Mucosa of rectum (tissue), 2 donors: Measurements from ENCODE around the gene CHTF18.
"Not testable (repeated sequence)": the region's sequence is repeated elsewhere in the genome, so short reads cannot be mapped to it uniquely, and the experiment has no call there.

Experiments used
- H3K27ac ChIP-seq, 2 donors: one replicate each; pipeline ENCODE4 v1.7.0; 2013; ENCODE audit warnings: inconsistent platforms in 2 of 2, low read depth in 2 of 2, low read length in 2 of 2
- H3K27me3 ChIP-seq, 2 donors: one replicate each; pipeline ENCODE4 v1.7.0; 2013; ENCODE audit warnings: low read length in 2 of 2; ENCODE audit not compliant: control insufficient read depth in 2 of 2, insufficient read depth in 2 of 2
- H3K36me3 ChIP-seq, 2 donors: one replicate each; pipeline ENCODE4 v1.7.0; 2013; ENCODE audit warnings: low read length in 2 of 2; ENCODE audit not compliant: control insufficient read depth in 2 of 2, insufficient read depth in 2 of 2
- H3K4me1 ChIP-seq, 2 donors: one replicate each; pipeline ENCODE4 v1.7.0; 2013; ENCODE audit warnings: low read length in 2 of 2, mild to moderate bottlenecking in 1 of 2; ENCODE audit not compliant: control insufficient read depth in 2 of 2, insufficient read depth in 2 of 2
- H3K4me3 ChIP-seq, 2 donors: one replicate each; pipeline ENCODE4 v1.7.0; 2013; ENCODE audit warnings: low read length in 2 of 2
- H3K9ac ChIP-seq, 2 donors: one replicate each; pipeline ENCODE4 v1.7.0; 2013; ENCODE audit warnings: low read length in 2 of 2, low read depth in 1 of 2, mild to moderate bottlenecking in 1 of 2
- H3K9me3 ChIP-seq, 2 donors: one replicate each; pipeline ENCODE4 v1.7.0; 2013; ENCODE audit warnings: low read length in 2 of 2; ENCODE audit not compliant: control insufficient read depth in 2 of 2
- donor health status: healthy.
- donor health status: Normal muscosa, but diverticular disease.

Gene CHTF18

GRCh38 chr16:747978-748746 is 40.3 kb upstream of the CHTF18 start:
- H3K4me3 ChIP-seq, result no peak overlapping the region
- no peaks in the 10 kb centered on the region for H3K9me3 ChIP-seq
- H3K4me1 ChIP-seq, result no peaks in the 10 kb centered on the region
- no peak overlapping the region for H3K9ac ChIP-seq
- no peak overlapping the region for H3K27ac ChIP-seq
- H3K27me3 ChIP-seq, result peaks cover 5 to 6% of the 10 kb centered on the region in 2 donors
- no peaks in the 10 kb centered on the region for H3K36me3 ChIP-seq

GRCh38 chr16:749010-749409 is 39.4 kb upstream of the CHTF18 start:
- Histone ChIP-seq H3K36me3 (no peaks in the 10 kb centered on the region), H3K9me3 (no peaks in the 10 kb centered on the region), H3K4me3 (no peak overlapping the region), H3K4me1 (no peaks in the 10 kb centered on the region), H3K27me3 (peaks cover 10% of the 10 kb centered on the region in 2 donors), H3K9ac (no peak overlapping the region), H3K27ac (no peak overlapping the region)

DNA sequence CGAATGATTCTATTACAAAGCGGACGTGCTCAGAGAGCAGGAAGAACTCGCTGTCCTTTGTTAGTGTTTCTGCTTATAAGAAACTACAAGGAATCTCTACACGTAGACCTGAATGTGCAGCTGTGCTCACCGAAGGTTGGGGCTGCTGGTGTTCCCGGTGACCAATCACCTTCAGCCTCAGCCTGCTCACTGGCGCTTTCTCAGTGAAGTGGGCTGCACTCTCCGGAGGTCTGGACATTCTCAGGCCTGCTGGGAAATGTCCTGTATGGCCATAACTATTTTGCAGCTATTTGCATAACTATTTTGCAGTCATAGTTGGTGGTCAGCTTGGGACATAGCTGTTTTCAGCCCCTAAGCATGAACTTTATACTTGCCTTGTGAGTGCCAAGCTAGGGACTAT is 37.9 kb upstream of the CHTF18 start:
- no peaks in the 10 kb centered on the region for H3K36me3 ChIP-seq
- no peaks in the 10 kb centered on the region for H3K4me1 ChIP-seq
- H3K9me3 ChIP-seq, result no peaks in the 10 kb centered on the region
- no peak overlapping the region for H3K4me3 ChIP-seq
- no peak overlapping the region for H3K9ac ChIP-seq
- peaks cover 10 to 12% of the 10 kb centered on the region in 2 donors for H3K27me3 ChIP-seq
- H3K27ac ChIP-seq, result no peak overlapping the region

DNA sequence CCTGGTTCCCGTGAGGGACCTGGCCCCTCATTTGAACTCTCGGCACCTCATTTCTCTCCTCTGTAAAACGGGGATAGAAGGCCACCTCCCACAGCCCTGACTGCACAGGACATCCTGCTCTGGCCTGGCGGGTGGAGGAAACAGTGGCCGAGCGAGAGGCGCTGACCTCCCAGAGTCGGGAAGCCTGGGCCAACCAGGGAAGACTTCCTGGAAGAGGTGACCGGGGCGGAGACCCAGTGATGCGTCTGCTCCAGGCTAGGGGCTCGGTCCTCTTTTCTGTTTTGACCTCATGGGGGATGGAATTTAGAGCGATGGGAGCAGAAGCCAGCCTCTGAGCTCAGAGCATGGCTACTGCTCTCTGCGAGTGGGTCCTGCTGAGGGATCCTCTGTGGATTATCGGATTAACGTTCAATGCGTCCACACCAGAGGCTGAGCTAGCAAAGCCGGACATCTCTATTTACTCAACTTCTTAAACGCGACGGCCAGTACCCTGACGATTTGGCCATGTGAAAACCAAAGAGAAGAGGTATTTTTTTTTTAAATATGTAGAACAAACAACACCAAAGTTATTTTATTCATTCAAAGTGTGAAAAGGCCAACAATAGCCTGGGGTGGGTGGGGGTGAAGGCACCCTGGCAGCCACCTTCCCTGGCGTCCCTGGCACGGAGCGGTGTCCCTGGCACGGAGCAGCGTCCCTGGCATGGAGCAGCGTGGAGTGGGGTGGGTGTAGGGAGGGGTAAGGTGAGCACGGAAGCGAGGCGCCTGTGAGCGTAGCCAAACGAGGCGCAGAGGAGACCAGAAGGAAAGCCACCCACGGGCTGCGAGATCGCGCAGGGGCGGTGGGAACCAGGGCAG is 37.0 kb upstream of the CHTF18 start:
- Histone ChIP-seq H3K4me3 (no peak overlapping the region), H3K36me3 (no peaks in the 10 kb centered on the region), H3K4me1 (no peaks in the 10 kb centered on the region), H3K27ac (no peak overlapping the region), H3K27me3 (peaks cover 10 to 13% of the 10 kb centered on the region in 2 donors), H3K9me3 (no peaks in the 10 kb centered on the region), H3K9ac (no peak overlapping the region)

GRCh38 chr16:752007-752312 is 36.5 kb upstream of the CHTF18 start:
- Histone ChIP-seq H3K4me1 (no peaks in the 10 kb centered on the region), H3K9ac (no peak overlapping the region), H3K9me3 (no peaks in the 10 kb centered on the region), H3K4me3 (no peak overlapping the region), H3K27me3 (peaks cover 10 to 16% of the 10 kb centered on the region in 2 donors), H3K27ac (no peak overlapping the region), H3K36me3 (no peaks in the 10 kb centered on the region)

GRCh38 chr16:754121-754607 is 34.3 kb upstream of the CHTF18 start:
- not testable (repeated sequence) for H3K36me3 ChIP-seq, H3K9me3 ChIP-seq, H3K4me1 ChIP-seq, H3K4me3 ChIP-seq, H3K27ac ChIP-seq, H3K9ac ChIP-seq
- H3K27me3 ChIP-seq, result peaks cover 10 to 16% of the 10 kb centered on the region in 2 donors

- H3K4me1 ChIP-seq, result no peaks in the 10 kb centered on the region
Measured at GRCh38 chr16:754656-755055, 33.8 kb upstream of the CHTF18 start.

GRCh38 chr16:756428-756827 is 32.0 kb upstream of the CHTF18 start:
- no peak overlapping the region for H3K27ac ChIP-seq
- peaks cover 15 to 16% of the 10 kb centered on the region in 2 donors for H3K27me3 ChIP-seq
- H3K9me3 ChIP-seq, result no peaks in the 10 kb centered on the region
- no peak overlapping the region for H3K4me3 ChIP-seq
- no peaks in the 10 kb centered on the region for H3K36me3 ChIP-seq
- no peaks in the 10 kb centered on the region for H3K4me1 ChIP-seq
- H3K9ac ChIP-seq, result no peak overlapping the region

More at GRCh38 chr16:754656-755055, 33.8 kb upstream of the CHTF18 start:
- no peaks in the 10 kb centered on the region for H3K36me3 ChIP-seq
- peaks cover 10 to 16% of the 10 kb centered on the region in 2 donors for H3K27me3 ChIP-seq
- no peak overlapping the region for H3K4me3 ChIP-seq
- H3K9me3 ChIP-seq, result no peaks in the 10 kb centered on the region
- no peak overlapping the region for H3K9ac ChIP-seq
- no peak overlapping the region for H3K27ac ChIP-seq

DNA sequence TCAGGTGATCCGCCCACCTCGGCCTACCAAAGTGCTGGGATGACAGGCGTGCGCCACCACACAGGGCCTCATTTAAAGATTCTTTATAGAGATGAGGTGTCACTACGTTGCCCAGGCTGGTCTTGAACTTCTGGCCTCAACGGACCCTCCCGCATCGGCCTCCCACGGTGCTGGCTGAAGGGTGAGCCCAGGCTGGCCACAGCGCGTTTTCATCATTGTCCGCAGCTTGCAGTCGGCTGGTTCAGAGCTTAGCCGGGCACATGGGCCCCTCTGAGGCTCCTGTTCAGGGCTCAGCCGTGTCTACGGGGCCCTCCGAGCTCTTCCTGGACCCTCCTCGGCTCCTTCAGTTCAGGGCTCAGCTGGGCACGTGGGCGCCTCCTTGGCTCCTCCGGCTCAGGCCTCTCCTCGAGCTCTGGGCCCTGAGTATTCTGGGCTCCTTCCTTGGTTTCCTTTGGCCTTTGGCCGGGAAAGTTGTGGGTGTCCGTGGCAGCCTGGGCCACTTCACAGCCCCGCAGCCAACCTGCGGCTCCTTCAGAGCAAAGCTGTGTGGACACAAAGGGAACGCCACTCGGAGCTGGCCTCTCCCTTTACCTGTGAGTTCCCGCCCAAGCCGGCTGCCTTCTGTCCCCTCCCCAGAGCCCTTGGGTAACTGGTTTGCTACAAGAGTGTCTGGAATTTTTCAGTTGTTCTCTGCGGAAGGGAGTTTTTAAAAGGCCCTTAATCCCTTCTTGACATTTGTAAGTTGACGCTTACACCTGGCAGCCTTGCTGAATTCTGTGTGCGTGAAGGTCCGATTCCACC is 29.1 kb upstream of the CHTF18 start:
- H3K4me1 ChIP-seq, result no peaks in the 10 kb centered on the region
- no peak overlapping the region for H3K4me3 ChIP-seq
- H3K36me3 ChIP-seq, result no peaks in the 10 kb centered on the region
- H3K9ac ChIP-seq, result no peak overlapping the region
- H3K27me3 ChIP-seq, result peaks cover 6 to 12% of the 10 kb centered on the region in 2 donors
- H3K27ac ChIP-seq, result no peak overlapping the region
- no peaks in the 10 kb centered on the region for H3K9me3 ChIP-seq

DNA sequence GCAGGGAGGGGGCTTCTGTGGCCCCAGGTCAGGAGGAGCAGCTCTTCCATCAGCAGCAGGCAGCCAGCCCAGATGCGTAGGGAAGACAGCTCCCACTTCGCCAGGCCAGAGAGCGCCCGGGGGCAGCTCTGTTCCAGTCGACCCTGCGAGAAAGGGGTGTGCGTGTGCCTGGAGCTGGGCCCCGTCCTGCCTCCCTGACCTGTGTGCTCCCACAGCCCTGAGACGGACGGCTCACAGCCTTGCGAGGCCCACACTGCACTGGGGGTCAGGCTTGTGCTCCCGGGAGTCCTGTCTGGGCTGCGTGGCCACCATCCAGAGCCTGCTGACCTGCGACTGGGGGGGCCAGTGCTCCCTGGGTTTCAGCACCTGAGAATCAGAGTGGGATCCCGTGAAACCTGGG is 28.4 kb upstream of the CHTF18 start:
- Histone ChIP-seq H3K27ac (no peak overlapping the region), H3K27me3 (peaks cover 4 to 12% of the 10 kb centered on the region in 2 donors), H3K4me1 (no peaks in the 10 kb centered on the region), H3K36me3 (no peaks in the 10 kb centered on the region), H3K9me3 (no peaks in the 10 kb centered on the region), H3K4me3 (no peak overlapping the region), H3K9ac (no peak overlapping the region)
